Thoracic aorta (tissue), 2 donors: ENCODE measurements around the gene SAMD14. TPM values are rescaled to one million over a fixed set of nuclear protein-coding genes. Genes with fewer than 3 reads are reported as not detected.

Experiments
- ATAC-seq: fragments of 150-250 bp; one replicate; pipeline ENCODE4 v1.8.0; 2017; ENCODE audit warnings: low read depth; ENCODE audit not compliant: insufficient number of reproducible peaks, low FRiP score
- DNase-seq: peaks from one replicate; pipeline ENCODE4 v3.0.0-alpha.2; 2020; ENCODE audit warnings: low spot score
- H3K27ac ChIP-seq, 2 donors: fragments of 200-600 bp; sonication (generic); 1 replicate in 1 of 2; 2 replicates in 1 of 2; pipeline ENCODE4 v1.5.1; 2016; ENCODE audit warnings: mild to moderate bottlenecking in 2 of 2, moderate library complexity in 2 of 2
- H3K27me3 ChIP-seq: fragments of 200-600 bp; sonication (generic); replicated peaks from 2 replicates; pipeline ENCODE4 v1.6.0; 2016; ENCODE audit warnings: mild to moderate bottlenecking; ENCODE audit not compliant: insufficient read depth
- H3K36me3 ChIP-seq: fragments of 200-600 bp; sonication (generic); one replicate; pipeline ENCODE4 v1.5.1; 2016
- H3K4me1 ChIP-seq, 2 donors: fragments of 200-600 bp; sonication (generic); 1 replicate in 1 of 2; 2 replicates in 1 of 2; pipeline versions ENCODE4 v1.5.1 to v1.6.0; 2016; ENCODE audit warnings: low read depth in 2 of 2, mild to moderate bottlenecking in 1 of 2; ENCODE audit not compliant: control insufficient read depth in 1 of 2
- H3K4me3 ChIP-seq: fragments of 200-600 bp; sonication (generic); 2 replicates; pipeline ENCODE4 v1.5.1; 2016; ENCODE audit warnings: mild to moderate bottlenecking
- H3K9me3 ChIP-seq: fragments of 200-600 bp; sonication (generic); 2 replicates; pipeline ENCODE4 v1.5.1; 2016
- total RNA-seq, 2 donors: library from RNA; depleted of rRNA; stranded (reverse); fragments of >200 nt; gene quantifications; one replicate each; pipeline versions ENCODE4 v1.1.0 to v1.2.3, GENCODE V29; 2016
- TF ChIP-seq, protein P1 (sequence below): fragments of 200-600 bp; sonication (generic); IDR thresholded peaks from one replicate; pipeline ENCODE4 v1.5.1; 2019; ENCODE audit warnings: antibody characterized with exemption

SAMD14 gene
- total RNA-seq, 2 donors from 2014 or later, result 9.7 to 11.5 TPM

DNA sequence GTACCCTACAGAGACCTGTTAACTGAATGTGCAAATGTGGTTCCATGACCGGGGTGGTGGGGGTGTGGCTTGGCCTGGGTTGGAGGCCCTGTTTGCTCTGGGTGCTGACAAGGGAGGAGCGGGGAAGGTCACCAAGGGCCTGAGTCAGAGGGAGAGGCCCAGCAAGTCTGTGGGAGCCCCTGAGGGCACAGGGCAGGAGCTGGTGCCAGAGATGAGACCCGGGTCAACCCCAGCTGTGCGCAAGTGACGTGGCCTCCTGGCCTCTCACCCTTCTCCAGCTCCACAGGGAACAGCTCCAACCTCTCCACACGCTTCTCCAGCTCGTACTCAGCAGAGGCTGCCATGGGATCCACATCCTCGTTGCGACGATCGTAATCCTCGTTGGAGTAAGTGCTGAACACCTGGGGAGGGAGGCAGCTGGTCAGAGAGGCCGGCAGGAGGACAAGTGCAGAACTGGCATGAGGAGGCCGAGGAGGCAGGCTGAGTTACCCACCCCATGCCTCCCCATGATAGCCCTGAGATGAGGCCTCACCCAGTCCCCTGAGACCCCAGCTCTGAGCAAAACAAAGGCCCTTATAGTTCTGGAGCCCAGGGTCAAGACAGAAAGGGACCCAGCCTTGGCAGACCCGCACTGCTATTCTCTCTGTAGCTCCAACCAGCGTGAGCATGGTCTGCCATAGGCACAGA lies 15.0 kb upstream of the SAMD14 start:
- Histone ChIP-seq H3K9me3 (no peaks in the 10 kb centered on the region), H3K4me1 (peaks cover 40 to 51% of the 10 kb centered on the region in 2 donors), H3K27ac (peak overlapping the region; percentile 90 to 92), H3K4me3 (peak overlapping the region; percentile 96), H3K27me3 (no peaks in the 10 kb centered on the region), H3K36me3 (peaks cover 44% of the 10 kb centered on the region)
- ATAC-seq, result no peak
- TF ChIP-seq, protein P1, sequence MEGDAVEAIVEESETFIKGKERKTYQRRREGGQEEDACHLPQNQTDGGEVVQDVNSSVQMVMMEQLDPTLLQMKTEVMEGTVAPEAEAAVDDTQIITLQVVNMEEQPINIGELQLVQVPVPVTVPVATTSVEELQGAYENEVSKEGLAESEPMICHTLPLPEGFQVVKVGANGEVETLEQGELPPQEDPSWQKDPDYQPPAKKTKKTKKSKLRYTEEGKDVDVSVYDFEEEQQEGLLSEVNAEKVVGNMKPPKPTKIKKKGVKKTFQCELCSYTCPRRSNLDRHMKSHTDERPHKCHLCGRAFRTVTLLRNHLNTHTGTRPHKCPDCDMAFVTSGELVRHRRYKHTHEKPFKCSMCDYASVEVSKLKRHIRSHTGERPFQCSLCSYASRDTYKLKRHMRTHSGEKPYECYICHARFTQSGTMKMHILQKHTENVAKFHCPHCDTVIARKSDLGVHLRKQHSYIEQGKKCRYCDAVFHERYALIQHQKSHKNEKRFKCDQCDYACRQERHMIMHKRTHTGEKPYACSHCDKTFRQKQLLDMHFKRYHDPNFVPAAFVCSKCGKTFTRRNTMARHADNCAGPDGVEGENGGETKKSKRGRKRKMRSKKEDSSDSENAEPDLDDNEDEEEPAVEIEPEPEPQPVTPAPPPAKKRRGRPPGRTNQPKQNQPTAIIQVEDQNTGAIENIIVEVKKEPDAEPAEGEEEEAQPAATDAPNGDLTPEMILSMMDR, result no peak
- no peak for DNase-seq

DNA sequence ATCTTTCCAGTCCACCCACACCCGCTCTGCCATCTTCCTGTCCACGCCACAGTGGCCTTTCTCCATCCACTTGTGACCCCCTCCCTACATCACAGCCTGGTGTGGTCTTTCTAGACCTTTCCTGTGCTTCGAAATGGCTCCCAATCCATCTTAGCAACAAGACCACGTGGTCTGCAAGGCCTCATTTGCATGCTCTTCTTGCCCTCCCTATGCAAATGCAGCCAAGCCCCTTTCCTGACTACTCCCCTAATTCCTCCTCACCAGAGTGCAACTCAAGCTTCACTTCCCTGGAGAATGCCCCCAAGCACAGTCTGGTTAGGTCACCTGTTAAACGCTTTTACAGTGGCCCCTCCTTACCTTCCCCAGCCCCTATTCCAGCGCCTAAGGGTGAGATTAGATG lies 14.4 kb upstream of the SAMD14 start:
- H3K27me3 ChIP-seq, result no peaks in the 10 kb centered on the region
- H3K4me3 ChIP-seq, result no peak overlapping the region
- ATAC-seq (no peak), DNase-seq (no peak)
- H3K9me3 ChIP-seq, result no peaks in the 10 kb centered on the region
- peaks cover 40 to 52% of the 10 kb centered on the region in 2 donors for H3K4me1 ChIP-seq
- TF ChIP-seq, protein P1, result no peak
- H3K36me3 ChIP-seq, result peaks cover 49% of the 10 kb centered on the region
- peak overlapping the region; percentile 90 to 92 for H3K27ac ChIP-seq

DNA sequence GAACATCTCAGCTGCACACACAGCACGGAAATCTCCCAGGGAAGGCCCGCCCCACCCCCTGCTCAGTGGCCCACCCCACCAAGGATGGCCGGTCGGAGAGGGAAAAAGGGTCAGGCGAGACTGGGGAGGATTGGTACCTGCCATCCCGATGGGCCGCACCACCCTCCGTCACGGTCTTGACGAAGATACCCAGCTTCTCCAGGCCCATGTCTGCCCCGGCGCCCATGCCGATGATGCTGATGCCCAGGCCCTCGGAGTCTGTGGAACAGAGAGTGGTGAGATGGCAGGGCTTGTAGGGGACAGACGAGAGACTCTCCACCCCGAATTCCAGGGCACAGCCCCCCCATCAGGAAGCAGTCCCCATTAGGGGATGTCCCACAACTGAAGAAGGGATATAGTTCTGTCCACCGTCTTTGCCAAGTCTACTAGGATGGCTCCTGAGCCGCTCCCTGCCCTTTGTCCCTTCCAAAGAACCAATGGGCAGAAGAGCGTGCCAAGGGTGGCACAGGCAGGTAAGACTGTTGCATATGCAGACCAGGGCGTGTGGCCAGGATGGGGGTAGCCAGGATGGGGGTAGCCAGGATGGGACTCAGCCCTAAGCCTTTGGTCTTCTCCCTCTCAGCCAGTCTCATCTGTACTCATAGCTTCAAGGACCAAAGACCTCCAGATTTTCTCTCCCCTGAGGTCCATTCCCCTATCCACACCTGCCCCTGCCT lies 13.7 kb upstream of the SAMD14 start:
- ATAC-seq (no peak), DNase-seq (no peak)
- Histone ChIP-seq H3K27me3 (no peaks in the 10 kb centered on the region), H3K27ac (no peak overlapping the region), H3K36me3 (peaks cover 56% of the 10 kb centered on the region), H3K4me1 (peaks cover 40 to 52% of the 10 kb centered on the region in 2 donors), H3K9me3 (no peaks in the 10 kb centered on the region), H3K4me3 (no peak overlapping the region)
- TF ChIP-seq, protein P1, result no peak

DNA sequence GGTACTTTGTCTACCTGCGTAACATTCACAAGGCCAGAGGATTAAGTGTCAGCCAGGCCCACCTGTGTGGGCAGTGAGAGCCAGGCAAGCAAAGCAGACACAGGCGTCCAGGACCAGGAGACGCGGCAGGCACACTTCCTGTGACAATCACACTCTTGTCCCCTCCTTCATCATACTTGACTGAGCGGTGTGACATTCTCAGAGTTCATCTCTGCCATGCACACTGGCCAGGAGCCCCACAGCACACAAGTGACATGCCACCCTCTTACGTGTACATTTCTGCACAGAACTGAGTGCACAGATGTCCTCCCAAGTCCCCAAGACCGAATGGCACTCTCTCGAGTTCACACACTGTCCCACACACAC lies 11.8 kb upstream of the SAMD14 start:
- TF ChIP-seq, protein P1, result no peak
- DNase-seq, result no peak
- no peak for ATAC-seq
- no peak overlapping the region for H3K27ac ChIP-seq
- H3K4me1 ChIP-seq, result peaks cover 30 to 34% of the 10 kb centered on the region in 2 donors
- no peaks in the 10 kb centered on the region for H3K9me3 ChIP-seq
- H3K36me3 ChIP-seq, result peaks cover 75% of the 10 kb centered on the region
- no peak overlapping the region for H3K4me3 ChIP-seq
- H3K27me3 ChIP-seq, result no peaks in the 10 kb centered on the region

DNA sequence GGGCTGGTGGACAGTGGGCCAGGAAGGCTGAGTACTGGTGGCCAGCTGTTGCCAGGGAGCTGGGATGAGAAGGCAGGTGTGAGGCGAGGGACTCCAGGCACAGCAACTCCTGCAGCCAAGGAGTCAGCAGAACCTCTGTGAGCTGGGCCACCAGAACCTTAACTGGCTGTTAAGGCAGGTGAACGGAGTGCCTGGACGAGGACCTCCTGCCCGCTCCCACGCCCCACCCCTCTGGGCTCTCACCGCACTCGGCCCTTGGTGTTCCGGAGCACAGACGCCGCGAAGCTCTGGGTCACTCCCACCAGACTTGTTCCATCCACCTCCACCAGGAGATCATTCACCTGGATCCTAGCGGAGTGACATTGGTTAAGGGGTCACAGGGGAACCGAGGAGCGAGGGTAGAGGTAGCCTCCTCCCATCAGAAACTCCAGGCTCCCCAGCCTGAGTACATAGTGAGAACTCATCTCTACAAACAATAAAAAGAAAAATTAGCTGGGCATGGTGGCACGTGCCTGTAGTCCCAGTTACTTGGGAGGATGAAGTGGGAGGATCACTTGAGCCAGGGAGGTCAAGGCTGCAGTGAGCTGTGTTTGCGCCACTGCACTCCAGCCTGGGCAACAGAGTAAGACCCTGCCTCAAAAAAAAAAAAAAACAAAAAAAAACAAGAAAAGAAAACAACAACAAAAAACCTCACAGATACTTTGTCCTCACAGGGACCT lies 11.2 kb upstream of the SAMD14 start:
- H3K9me3 ChIP-seq, result no peaks in the 10 kb centered on the region
- no peak overlapping the region for H3K27ac ChIP-seq
- no peak overlapping the region for H3K4me3 ChIP-seq
- H3K4me1 ChIP-seq, result peaks cover 25 to 29% of the 10 kb centered on the region in 2 donors
- ATAC-seq (no peak), DNase-seq (no peak)
- TF ChIP-seq, protein P1, result no peak
- H3K36me3 ChIP-seq, result peaks cover 81% of the 10 kb centered on the region
- H3K27me3 ChIP-seq, result no peaks in the 10 kb centered on the region
